HepG2 (cell line): ENCODE results near the gene SRSF6. TPM values are rescaled to one million over a fixed set of nuclear protein-coding genes. Genes with fewer than 3 reads are reported as not detected.

Experiments used
- BORCS8-MEF2B ChIP-seq: sonication (generic); formaldehyde crosslinking; IDR thresholded peaks from 2 replicates; pipeline ENCODE4 v1.8.0; 2022; ENCODE audit warnings: mild to moderate bottlenecking, missing genetic modification reagents
- E2F2 ChIP-seq: sonication (generic); formaldehyde crosslinking; IDR thresholded peaks from 2 replicates; pipeline ENCODE4 v1.4.0; 2020; ENCODE audit warnings: missing genetic modification reagents, borderline replicate concordance
- ISX ChIP-seq: sonication (generic); formaldehyde crosslinking; conservative IDR thresholded peaks from 2 replicates; pipeline ENCODE4 v1.5.0; 2020; ENCODE audit warnings: missing genetic modification reagents
- KDM1A ChIP-seq: IDR thresholded peaks from 2 replicates; pipeline ENCODE4 v1.6.1; 2016; ENCODE audit warnings: missing compliant biosample characterization
- PHF20 ChIP-seq: sonication (generic); formaldehyde crosslinking; IDR thresholded peaks from 2 replicates; pipeline ENCODE4 v1.5.0; 2020; ENCODE audit warnings: mild to moderate bottlenecking, missing genetic modification reagents
- U2AF1 ChIP-seq: fragments of 200-400 bp; formaldehyde crosslinking; optimal IDR thresholded peaks from 2 replicates; pipeline ENCODE3; 2017; ENCODE audit warnings: mild to moderate bottlenecking, low read depth, low read length
- ZBTB40 ChIP-seq, 2 experiments: fragments of 450-650 bp in 1 of 2; sonication (generic) in 1 of 2; formaldehyde crosslinking in 1 of 2; IDR thresholded peaks; 2 replicates each; pipeline versions ENCODE4 v1.6.1 to v1.8.0; 2016 to 2022; ENCODE audit warnings: antibody characterized with exemption in 1 of 2, mild to moderate bottlenecking in 1 of 2, missing genetic modification reagents in 1 of 2
- ZNF225 ChIP-seq: sonication (generic); formaldehyde crosslinking; IDR thresholded peaks from 2 replicates; pipeline ENCODE4 v1.4.0; 2020; ENCODE audit warnings: mild to moderate bottlenecking, missing genetic modification reagents
- ZNF496 ChIP-seq: sonication (generic); formaldehyde crosslinking; IDR thresholded peaks from 2 replicates; pipeline ENCODE4 v1.8.1; 2023; ENCODE audit warnings: mild to moderate bottlenecking, moderate library complexity, missing genetic modification reagents; ENCODE audit not compliant: insufficient replicate concordance
- ZNF687 ChIP-seq: sonication (generic); formaldehyde crosslinking; IDR thresholded peaks from 2 replicates; pipeline ENCODE4 v1.5.1; 2020; ENCODE audit warnings: mild to moderate bottlenecking, missing genetic modification reagents, moderate library complexity
- ZSCAN31 ChIP-seq: sonication (generic); formaldehyde crosslinking; IDR thresholded peaks from 2 replicates; pipeline ENCODE4 v1.5.0; 2020; ENCODE audit warnings: low read depth, mild to moderate bottlenecking, missing genetic modification reagents
- polyA plus RNA-seq, 8 experiments: library from polyadenylated mRNA; depleted of rRNA in 3 of 8; stranded (reverse) in 7 of 8; unstranded in 1 of 8; fragments of >200 nt; fragmentation: Illumina TruSeq in 4 of 8; extraction: Trizol in 4 of 8; gene quantifications; 2 replicates each; pipeline versions ENCODE4 v1.2.1 to v1.2.3, GENCODE V29; 2011 to 2016; ENCODE audit warnings: low read depth in 4 of 8, missing spikeins in 1 of 8, mixed read lengths in 1 of 8; ENCODE audit not compliant: insufficient read depth in 1 of 8
- total RNA-seq, 5 experiments: library from RNA; depleted of rRNA; stranded (reverse); fragments of >200 nt; fragmentation: Illumina TruSeq; extraction: Trizol; gene quantifications; 2 replicates each; pipeline ENCODE4 v1.2.3, GENCODE V29; 2016; ENCODE audit warnings: low read depth in 1 of 5

SRSF6 gene
- total and polyA plus RNA-seq, 2 of the 13 experiments (the other 11 are each of a cell fraction or from before 2014, with no cell fraction given): 156 to 194 TPM

GRCh38 chr20:43507150-43508080 lies 49.7 kb downstream of the SRSF6 start, which contains the start of gene L3MBTL1 (continued):
- TF ChIP-seq E2F2 (CRISPR knock-in tag) (peak; percentile 67; the same call in 1 of the 2 replicates), KDM1A (CRISPR knock-in tag) (no peak), ZBTB40 (IDR thresholded peaks at IDR 0.05) (no peak), ZBTB40 (CRISPR knock-in tag; IDR thresholded peaks at IDR 0.05) (peak; percentile 40; the same call in 1 of the 2 replicates), ZNF496 (no peak), U2AF1 (no peak), ZNF225 (CRISPR knock-in tag) (0 out of 2 replicates have a peak, but pooled peaks have one; percentile 67), ZNF687 (CRISPR knock-in tag) (peak; percentile 95), PHF20 (peak; percentile 67), BORCS8-MEF2B (CRISPR knock-in tag) (peak; percentile 88), ZSCAN31 (peak; percentile 94), ISX (CRISPR knock-in tag) (no peak; the same call in 1 of the 2 replicates)
